ENCODE results near the gene C1orf198. TPM values are rescaled to one million over a fixed set of nuclear protein-coding genes. Genes with fewer than 3 reads are reported as not detected.

The C1orf198 gene
- total and polyA plus RNA-seq, 4 donors: 51.1 to 96.1 (median 77.9) TPM

DNA sequence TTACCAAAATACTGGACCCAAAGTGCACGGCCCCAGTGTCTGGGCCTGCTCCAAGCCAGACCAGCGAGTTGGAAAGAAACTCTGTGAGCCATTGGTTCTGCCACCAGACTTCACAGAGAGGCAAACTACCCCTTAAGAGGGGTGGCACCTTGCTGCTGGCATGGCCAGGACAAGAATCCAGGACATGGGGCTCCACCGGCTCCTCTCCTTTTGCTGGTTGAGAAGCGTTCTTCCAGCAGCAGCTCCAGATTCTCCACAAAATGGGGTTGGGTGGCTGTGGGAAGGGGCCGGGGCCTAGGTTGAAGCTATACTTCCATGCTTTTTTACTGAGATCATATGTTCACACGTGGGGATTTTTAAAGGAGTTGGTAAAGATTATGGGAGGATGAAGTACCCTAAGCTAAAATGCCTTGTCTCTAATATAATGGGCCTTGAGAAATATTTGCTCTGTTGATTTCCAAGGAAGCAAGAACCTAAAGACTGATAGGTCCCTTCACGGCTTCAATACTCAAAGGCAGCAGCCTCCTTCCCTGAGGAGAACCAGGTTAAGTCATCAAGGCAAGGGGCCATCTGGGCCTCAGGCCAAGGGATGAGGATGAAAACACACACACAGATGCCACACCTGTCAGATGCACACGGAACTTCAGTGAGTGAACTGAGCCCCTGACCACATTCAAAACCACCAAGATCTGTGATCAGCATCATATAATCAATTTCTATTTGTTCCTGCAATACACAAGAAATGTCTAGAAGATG, 3.1 kb downstream of the C1orf198 start:
- peaks cover 10% of the 10 kb centered on the region for H3K36me3 ChIP-seq (ENCODE audit: control insufficient read depth, insufficient read depth, low read length)
- peaks cover 1% of the 10 kb centered on the region for H3K9me3 ChIP-seq (ENCODE audit: control insufficient read depth, insufficient read depth, low read length)
- WGBS (ENCODE audit: insufficient coverage): 86% methylated on average over 3 of the region's 8 CpGs
- peak overlapping the region; percentile 61 for H3K4me3 ChIP-seq (ENCODE audit: low read depth, low read length)
- DNase-seq (ENCODE audit: low read depth in 4 of 6, low spot score in 6 of 6): no peak
- H3K27me3 ChIP-seq (ENCODE audit: control insufficient read depth, insufficient read depth, low read length): no peaks in the 10 kb centered on the region
- peaks cover 49% of the 10 kb centered on the region for H3K4me1 ChIP-seq (ENCODE audit: control insufficient read depth, insufficient read depth, low read length)
- H3K27ac ChIP-seq (ENCODE audit: low read depth, low read length): peak overlapping the region; percentile 88

DNA sequence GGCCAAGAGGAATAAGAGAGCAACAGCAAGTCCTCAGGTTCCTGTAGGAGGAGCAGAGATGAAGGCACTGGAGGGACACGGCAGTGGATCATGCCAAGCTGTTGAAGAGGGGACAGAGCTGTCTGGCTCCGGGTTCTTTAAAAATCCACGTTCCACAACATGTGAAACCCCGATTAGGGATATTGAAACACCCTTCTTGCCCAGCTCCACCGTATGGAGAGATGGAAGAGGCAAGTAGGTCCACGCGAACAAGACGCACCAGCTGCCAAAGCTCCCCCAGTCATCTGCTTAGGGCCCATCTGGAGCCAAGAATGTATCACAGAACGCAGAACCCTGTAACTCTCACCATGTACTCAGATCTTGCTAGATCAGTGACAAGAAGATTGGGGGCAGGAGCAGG, 3.9 kb downstream of the C1orf198 start:
- peaks cover 53% of the 10 kb centered on the region for H3K4me1 ChIP-seq (ENCODE audit: control insufficient read depth, insufficient read depth, low read length)
- H3K27ac ChIP-seq (ENCODE audit: low read depth, low read length): peak overlapping the region; percentile 88
- peaks cover 2% of the 10 kb centered on the region for H3K9me3 ChIP-seq (ENCODE audit: control insufficient read depth, insufficient read depth, low read length)
- H3K36me3 ChIP-seq (ENCODE audit: control insufficient read depth, insufficient read depth, low read length): peaks cover 10% of the 10 kb centered on the region
- H3K4me3 ChIP-seq (ENCODE audit: low read depth, low read length): peak overlapping the region; percentile 19
- no peaks in the 10 kb centered on the region for H3K27me3 ChIP-seq (ENCODE audit: control insufficient read depth, insufficient read depth, low read length)
- peak in 1 of 6 donors; percentile 50 for DNase-seq (ENCODE audit: low read depth in 4 of 6, low spot score in 6 of 6)
- 47% methylated on average over 3 of the region's 9 CpGs for WGBS (ENCODE audit: insufficient coverage)

DNA sequence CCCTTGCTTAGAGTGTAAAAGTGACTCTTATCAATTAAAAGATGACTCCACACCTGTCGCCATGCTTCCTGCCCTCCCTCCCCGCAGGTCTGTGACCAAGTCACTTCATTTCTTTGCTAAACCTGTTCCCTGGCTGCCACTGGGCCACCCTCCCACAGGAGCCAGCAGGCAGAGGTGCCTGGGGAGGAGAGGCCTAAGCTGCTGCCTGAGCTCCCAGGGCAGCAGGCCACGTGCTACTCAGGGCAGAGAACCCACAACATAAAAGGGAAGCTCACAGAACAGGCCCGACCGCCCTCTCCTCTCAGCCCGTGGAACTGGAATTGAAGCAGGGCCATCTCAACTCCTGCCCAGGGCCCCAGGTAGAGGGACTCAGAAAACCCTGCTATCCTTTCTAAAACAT, 4.9 kb downstream of the C1orf198 start:
- Histone ChIP-seq H3K36me3 (ENCODE audit: control insufficient read depth, insufficient read depth, low read length) (peaks cover 10% of the 10 kb centered on the region), H3K27me3 (ENCODE audit: control insufficient read depth, insufficient read depth, low read length) (no peaks in the 10 kb centered on the region), H3K9me3 (ENCODE audit: control insufficient read depth, insufficient read depth, low read length) (peaks cover 2% of the 10 kb centered on the region), H3K4me3 (ENCODE audit: low read depth, low read length) (peak overlapping the region; percentile 16), H3K27ac (ENCODE audit: low read depth, low read length) (peak overlapping the region; percentile 88), H3K4me1 (ENCODE audit: control insufficient read depth, insufficient read depth, low read length) (peaks cover 55% of the 10 kb centered on the region)
- DNase-seq (ENCODE audit: low read depth in 4 of 6, low spot score in 6 of 6): no peak
- no CpG with 5 or more reads among the region's 6 CpGs for WGBS (ENCODE audit: insufficient coverage)

DNA sequence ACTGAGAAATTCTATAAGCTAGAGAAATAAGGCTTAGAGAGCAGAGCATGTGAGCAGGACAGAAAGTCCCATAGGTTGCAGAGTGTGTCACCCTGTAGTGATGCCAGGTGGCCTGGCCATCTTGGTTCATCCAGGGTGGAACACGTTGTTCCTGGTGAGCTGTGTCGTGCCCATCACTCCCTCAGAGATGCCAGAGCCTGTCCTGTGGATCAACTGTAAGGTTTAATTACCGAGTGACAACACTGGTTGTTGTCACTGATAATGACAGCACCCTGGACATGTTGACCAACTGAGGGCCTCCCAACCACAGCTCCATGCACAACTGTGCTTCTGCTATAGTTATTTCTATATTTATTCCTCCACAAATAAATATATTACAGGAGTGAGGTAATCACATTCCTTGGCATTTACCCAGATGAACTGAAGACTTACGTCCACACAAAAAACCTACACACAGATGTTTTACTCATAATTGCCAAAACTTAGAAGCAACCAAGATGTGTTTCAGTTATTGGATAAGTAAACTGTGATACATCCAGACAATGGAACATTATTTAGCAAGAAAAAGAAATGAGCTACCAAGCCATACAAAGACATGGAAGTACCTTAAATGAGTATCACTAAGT, 6.2 kb downstream of the C1orf198 start:
- Histone ChIP-seq H3K4me1 (ENCODE audit: control insufficient read depth, insufficient read depth, low read length) (peaks cover 66% of the 10 kb centered on the region), H3K27ac (ENCODE audit: low read depth, low read length) (peak overlapping the region; percentile 90), H3K4me3 (ENCODE audit: low read depth, low read length) (no peak overlapping the region), H3K27me3 (ENCODE audit: control insufficient read depth, insufficient read depth, low read length) (no peaks in the 10 kb centered on the region), H3K9me3 (ENCODE audit: control insufficient read depth, insufficient read depth, low read length) (peaks cover 2% of the 10 kb centered on the region), H3K36me3 (ENCODE audit: control insufficient read depth, insufficient read depth, low read length) (peaks cover 10% of the 10 kb centered on the region)
- no peak for DNase-seq (ENCODE audit: low read depth in 4 of 6, low spot score in 6 of 6)
- WGBS (ENCODE audit: insufficient coverage): 98% methylated on average over 3 of the region's 4 CpGs

GRCh38 chr1:230861489-230861888, 6.8 kb downstream of the C1orf198 start:
- DNase-seq (ENCODE audit: low read depth in 4 of 6, low spot score in 6 of 6): no peak
- no peak overlapping the region for H3K4me3 ChIP-seq (ENCODE audit: low read depth, low read length)
- 93% methylated on average over 10 of the region's 13 CpGs for WGBS (ENCODE audit: insufficient coverage)

DNA sequence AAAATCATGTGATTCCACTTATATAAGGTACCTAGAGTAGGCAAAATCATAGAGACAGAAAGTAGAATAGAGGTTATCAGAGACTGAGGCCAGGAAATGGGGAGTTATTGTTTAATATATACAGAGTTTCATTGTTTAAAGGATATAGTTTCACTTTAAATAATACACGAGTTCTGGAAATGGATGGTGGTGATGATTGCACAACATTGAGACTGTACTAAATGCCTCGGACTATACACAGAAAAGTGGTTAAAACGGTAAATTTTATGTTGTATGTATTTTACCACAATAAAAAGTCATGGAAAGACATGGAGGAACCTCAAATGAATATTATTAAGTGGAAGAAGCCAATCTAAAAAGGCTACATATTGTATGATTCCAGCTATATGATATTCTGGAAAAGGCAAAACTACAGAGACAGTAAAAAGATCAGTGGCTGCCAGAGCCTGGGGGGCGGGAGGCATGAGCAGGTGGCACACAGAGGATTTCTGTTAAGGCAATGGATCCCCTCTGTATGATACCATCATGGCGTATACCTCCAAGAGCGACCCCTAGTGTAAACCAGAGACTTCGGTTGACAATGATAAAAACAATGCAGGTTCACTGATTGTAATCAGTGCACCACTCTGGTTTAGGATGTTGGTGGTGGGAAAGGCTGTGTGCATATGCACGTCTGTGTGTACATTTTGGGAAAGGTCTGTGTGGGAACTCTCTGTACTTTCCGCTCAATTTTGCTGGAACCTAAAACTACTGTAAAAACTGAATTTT, 7.5 kb downstream of the C1orf198 start:
- Histone ChIP-seq H3K9me3 (ENCODE audit: control insufficient read depth, insufficient read depth, low read length) (peaks cover 2% of the 10 kb centered on the region), H3K27me3 (ENCODE audit: control insufficient read depth, insufficient read depth, low read length) (no peaks in the 10 kb centered on the region), H3K27ac (ENCODE audit: low read depth, low read length) (peak overlapping the region; percentile 90), H3K4me3 (ENCODE audit: low read depth, low read length) (no peak overlapping the region), H3K4me1 (ENCODE audit: control insufficient read depth, insufficient read depth, low read length) (peaks cover 73% of the 10 kb centered on the region), H3K36me3 (ENCODE audit: control insufficient read depth, insufficient read depth, low read length) (peaks cover 10% of the 10 kb centered on the region)
- 96% methylated on average over 5 of the region's 9 CpGs for whole genome bisulfite sequencing (ENCODE audit: insufficient coverage)
- DNase-seq (ENCODE audit: low read depth in 4 of 6, low spot score in 6 of 6): no peak

More at GRCh38 chr1:230861489-230861888, 6.8 kb downstream of the C1orf198 start:
- Histone ChIP-seq H3K36me3 (ENCODE audit: control insufficient read depth, insufficient read depth, low read length) (peaks cover 10% of the 10 kb centered on the region), H3K27me3 (ENCODE audit: control insufficient read depth, insufficient read depth, low read length) (no peaks in the 10 kb centered on the region), H3K27ac (ENCODE audit: low read depth, low read length) (peak overlapping the region; percentile 90), H3K9me3 (ENCODE audit: control insufficient read depth, insufficient read depth, low read length) (peaks cover 2% of the 10 kb centered on the region), H3K4me1 (ENCODE audit: control insufficient read depth, insufficient read depth, low read length) (peaks cover 72% of the 10 kb centered on the region)

DNA sequence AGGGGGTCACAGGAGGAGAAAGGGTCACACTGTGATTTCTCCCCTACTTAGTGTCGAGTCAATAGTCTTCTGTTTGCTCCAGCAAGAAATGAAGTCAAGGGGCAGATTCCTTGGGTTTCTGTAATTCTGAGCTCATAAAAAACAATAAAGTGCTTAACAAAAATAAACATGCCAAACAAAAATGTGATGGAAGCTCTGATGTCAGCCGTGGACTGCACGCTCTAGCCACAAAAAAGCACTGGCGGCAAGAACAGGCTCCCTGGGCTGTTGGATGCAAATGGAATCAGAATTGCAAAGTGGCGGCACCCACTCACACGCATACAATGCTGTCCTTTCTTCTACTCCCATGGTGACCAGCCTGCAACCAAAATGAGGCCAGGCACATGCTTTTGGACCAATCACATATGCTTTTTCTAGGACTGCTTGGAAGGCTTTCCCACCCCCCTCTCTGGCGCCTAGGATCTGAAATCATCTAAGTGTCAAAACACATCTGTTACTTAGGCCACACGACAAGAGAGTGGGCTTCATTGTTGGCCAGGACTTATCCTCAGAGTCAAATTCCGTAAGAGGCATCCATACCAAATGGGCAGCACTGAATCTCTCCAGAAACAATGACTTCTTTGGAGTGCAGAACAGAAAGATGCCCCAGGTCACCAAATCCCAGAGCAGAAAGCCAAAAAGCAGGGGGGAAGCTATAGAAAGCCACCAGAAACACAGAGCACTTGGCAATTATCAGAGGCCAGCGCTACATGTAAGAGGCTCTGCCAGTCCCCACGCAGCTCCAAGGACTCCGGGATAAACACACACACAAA, 9.2 kb downstream of the C1orf198 start:
- WGBS (ENCODE audit: insufficient coverage): 20% methylated on average over 11 of the region's 12 CpGs
- Histone ChIP-seq H3K36me3 (ENCODE audit: control insufficient read depth, insufficient read depth, low read length) (peaks cover 14% of the 10 kb centered on the region), H3K27ac (ENCODE audit: low read depth, low read length) (peak overlapping the region; percentile 90), H3K4me1 (ENCODE audit: control insufficient read depth, insufficient read depth, low read length) (peaks cover 69% of the 10 kb centered on the region), H3K9me3 (ENCODE audit: control insufficient read depth, insufficient read depth, low read length) (peaks cover 2% of the 10 kb centered on the region), H3K27me3 (ENCODE audit: control insufficient read depth, insufficient read depth, low read length) (no peaks in the 10 kb centered on the region), H3K4me3 (ENCODE audit: low read depth, low read length) (no peak overlapping the region)
- peak in 3 of 6 donors; percentile 71 to 95 (median 79) for DNase-seq (ENCODE audit: low read depth in 4 of 6, low spot score in 6 of 6)

DNA sequence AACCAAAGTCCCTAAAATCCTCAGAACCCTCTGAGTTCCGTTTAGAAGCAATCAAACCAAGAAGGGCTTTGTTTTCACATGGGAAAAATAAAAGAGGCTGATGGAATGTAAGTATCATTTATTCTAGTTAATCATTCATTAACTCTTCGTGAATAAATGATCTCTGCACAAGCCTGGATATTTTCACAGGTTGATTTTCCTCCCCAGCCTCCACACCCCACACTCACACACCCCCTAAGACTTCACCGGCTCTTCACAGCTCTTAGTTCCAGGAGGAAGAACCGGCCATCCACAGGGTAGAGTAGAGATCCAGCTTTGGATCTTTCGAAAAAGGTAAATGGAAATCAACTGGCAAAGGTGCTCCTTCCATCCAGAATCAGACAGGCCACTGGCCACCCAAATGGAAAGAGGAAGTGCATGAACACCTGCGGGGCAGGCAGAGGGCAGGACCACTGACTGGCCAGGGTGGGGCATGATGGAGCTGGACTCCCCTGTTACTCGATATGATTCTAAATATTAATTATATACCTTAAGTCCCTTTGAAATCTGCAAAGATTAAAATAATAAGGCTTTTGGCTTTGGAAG, 10.0 kb downstream of the C1orf198 start:
- Histone ChIP-seq H3K27ac (ENCODE audit: low read depth, low read length) (peak overlapping the region; percentile 90), H3K4me1 (ENCODE audit: control insufficient read depth, insufficient read depth, low read length) (peaks cover 65% of the 10 kb centered on the region), H3K27me3 (ENCODE audit: control insufficient read depth, insufficient read depth, low read length) (no peaks in the 10 kb centered on the region), H3K9me3 (ENCODE audit: control insufficient read depth, insufficient read depth, low read length) (peaks cover 2% of the 10 kb centered on the region), H3K36me3 (ENCODE audit: control insufficient read depth, insufficient read depth, low read length) (peaks cover 18% of the 10 kb centered on the region), H3K4me3 (ENCODE audit: low read depth, low read length) (no peak overlapping the region)
- 83% methylated on average over 3 of the region's 7 CpGs for WGBS (ENCODE audit: insufficient coverage)
- no peak for DNase-seq (ENCODE audit: low read depth in 4 of 6, low spot score in 6 of 6)

- WGBS (ENCODE audit: insufficient coverage): no CpG with 5 or more reads among the region's 1 CpG
- Histone ChIP-seq H3K27me3 (ENCODE audit: control insufficient read depth, insufficient read depth, low read length) (no peaks in the 10 kb centered on the region), H3K4me3 (ENCODE audit: low read depth, low read length) (no peak overlapping the region), H3K9me3 (ENCODE audit: control insufficient read depth, insufficient read depth, low read length) (peaks cover 2% of the 10 kb centered on the region), H3K4me1 (ENCODE audit: control insufficient read depth, insufficient read depth, low read length) (peaks cover 63% of the 10 kb centered on the region), H3K36me3 (ENCODE audit: control insufficient read depth, insufficient read depth, low read length) (peaks cover 22% of the 10 kb centered on the region), H3K27ac (ENCODE audit: low read depth, low read length) (peak overlapping the region; percentile 90)
- no peak for DNase-seq (ENCODE audit: low read depth in 4 of 6, low spot score in 6 of 6)
Observed at GRCh38 chr1:230857822-230858221, 10.5 kb downstream of the C1orf198 start.
